ENCODE data around the gene PHOSPHO1. TPM values are rescaled to one million over a fixed set of nuclear protein-coding genes. Genes with fewer than 3 reads are reported as not detected.
"Not testable (repeated sequence)": the region's sequence is repeated elsewhere in the genome, so short reads cannot be mapped to it uniquely, and the experiment has no call there.

Gene PHOSPHO1
- total and polyA plus RNA-seq, 3 experiments from 2014 or later = 0.91 TPM; not detected in 2

DNA sequence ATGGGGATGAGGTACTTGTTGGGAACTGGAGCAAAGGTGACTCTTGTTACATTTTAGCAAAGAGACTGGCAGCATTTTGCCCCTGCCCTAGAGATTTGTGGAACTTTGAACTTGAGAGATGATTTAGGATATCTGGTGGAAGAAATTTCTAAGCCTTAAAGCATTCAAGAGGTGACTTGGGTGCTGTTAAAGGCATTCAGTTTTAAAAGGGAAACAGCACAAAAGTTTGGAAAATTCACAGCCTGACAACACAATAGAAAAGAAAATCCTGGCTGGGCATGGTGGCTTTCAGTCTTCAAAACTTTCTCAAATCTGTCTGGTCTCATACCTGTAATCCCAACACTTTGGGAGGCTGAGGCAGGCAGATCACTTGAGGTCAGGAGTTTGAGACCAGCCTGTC lies 46.1 kb downstream of the PHOSPHO1 start:
- POLR2A ChIA-PET = not testable (repeated sequence)

DNA sequence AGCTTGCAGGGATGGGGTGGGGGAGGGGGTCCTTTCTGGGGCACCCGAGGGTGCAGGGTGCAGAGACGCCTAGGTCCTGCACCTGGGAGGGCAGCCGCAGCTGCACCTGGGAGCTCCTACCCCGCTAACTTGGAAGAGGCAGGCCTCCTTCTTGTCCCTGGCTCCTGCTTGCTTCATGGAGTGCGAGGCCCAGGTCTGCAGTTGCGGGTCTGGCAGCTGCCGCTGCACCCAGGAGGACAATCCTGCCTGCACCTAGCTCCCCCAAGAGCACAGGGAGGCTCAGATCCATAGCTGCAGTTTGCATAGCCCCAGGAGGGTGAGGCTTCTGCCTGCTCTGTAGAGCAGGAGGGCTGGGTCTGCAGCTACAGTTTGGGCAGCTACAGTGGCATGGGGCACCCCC lies 46.8 kb downstream of the PHOSPHO1 start:
- CTCF ChIA-PET = interaction anchor here (1.4 to 7.5 kb wide), 3 partner anchors 8 to 185 kb away, joined by 3 to 150 read pairs (median 8); partner anchors contain the start of gene PHOSPHO1
- Histone ChIP-seq H3K4me1 (ENCODE audit: insufficient read depth, low read length) (no peaks in the 10 kb centered on the region), H3K27ac (ENCODE audit: low read depth, low read length) (no peak overlapping the region), H3K27me3 (ENCODE audit: insufficient read depth, low read length, poor library complexity, severe bottlenecking) (no peaks in the 10 kb centered on the region), H3K9me3 (ENCODE audit: low read length) (no peaks in the 10 kb centered on the region), H3K36me3 (ENCODE audit: insufficient read depth, low read length) (no peaks in the 10 kb centered on the region), H3K4me3 (ENCODE audit: low read length) (no peak overlapping the region)
- peaks cover 4 to 5% (median 5%) of the 10 kb centered on the region in 3 donors for H3K4me1 Mint-ChIP-seq
- H3K27ac Mint-ChIP-seq = no peak overlapping the region
- H3K27me3 Mint-ChIP-seq = no peaks in the 10 kb centered on the region
- no peak for DNase-seq
- POLR2A ChIA-PET = no interaction called here
- H3K4me3 Mint-ChIP-seq = no peak overlapping the region
- peaks cover 0 to 14% (median 0%) of the 10 kb centered on the region in 3 donors for H3K36me3 Mint-ChIP-seq
- peaks cover 0 to 11% (median 7%) of the 10 kb centered on the region in 5 donors for H3K9me3 Mint-ChIP-seq

More for the DNA sequence above, 46.1 kb downstream of the PHOSPHO1 start:
- Mint-ChIP-seq H3K4me3 (peak overlapping the region in 1 of 7 donors; percentile 20), H3K9me3 (peaks cover 0 to 11% (median 7%) of the 10 kb centered on the region in 5 donors), H3K36me3 (peaks cover 0 to 14% (median 0%) of the 10 kb centered on the region in 3 donors)
- H3K9me3 ChIP-seq (ENCODE audit: low read length); H3K4me3 ChIP-seq (ENCODE audit: low read length); H3K27me3 ChIP-seq (ENCODE audit: insufficient read depth, low read length, poor library complexity, severe bottlenecking); H3K36me3 ChIP-seq (ENCODE audit: insufficient read depth, low read length); H3K4me1 ChIP-seq (ENCODE audit: insufficient read depth, low read length); H3K27me3 Mint-ChIP-seq; H3K27ac ChIP-seq (ENCODE audit: low read depth, low read length); H3K27ac Mint-ChIP-seq; H3K4me1 Mint-ChIP-seq; DNase-seq: not testable (repeated sequence)
- CTCF ChIA-PET = interaction anchor here (1.7 to 7.5 kb wide), 2 partner anchors 7 to 43 kb away, joined by 8 to 150 read pairs; partner anchors contain the start of gene PHOSPHO1

DNA sequence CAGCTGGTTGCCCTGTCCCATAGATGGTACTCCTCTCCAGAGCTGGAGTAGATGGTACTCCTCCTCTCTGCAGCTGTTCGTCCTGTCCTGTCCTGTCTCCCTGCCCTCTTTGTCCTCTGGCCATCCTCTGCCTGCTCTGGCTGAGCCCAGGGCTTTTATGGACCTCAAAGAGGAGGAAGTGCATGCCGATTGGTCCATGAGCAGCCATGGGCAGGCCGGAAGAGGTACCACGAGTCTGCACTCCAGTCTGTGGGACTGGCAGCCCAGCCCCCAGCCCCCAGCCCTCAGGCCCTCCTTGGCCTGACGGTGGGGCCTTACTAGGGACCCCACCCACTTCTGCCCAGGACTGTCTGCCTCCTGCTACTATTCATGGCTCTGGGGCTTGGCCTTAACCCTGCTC lies 47.2 kb downstream of the PHOSPHO1 start:
- peaks cover 4 to 5% (median 5%) of the 10 kb centered on the region in 3 donors for H3K4me1 Mint-ChIP-seq
- no peaks in the 10 kb centered on the region for H3K36me3 ChIP-seq (ENCODE audit: insufficient read depth, low read length)
- H3K4me3 Mint-ChIP-seq = no peak overlapping the region
- H3K4me1 ChIP-seq (ENCODE audit: insufficient read depth, low read length) = no peaks in the 10 kb centered on the region
- no peaks in the 10 kb centered on the region for H3K9me3 ChIP-seq (ENCODE audit: low read length)
- CTCF ChIA-PET = interaction anchor here (1.4 to 7.5 kb wide), 3 partner anchors 9 to 185 kb away, joined by 3 to 150 read pairs (median 8); partner anchors contain the start of gene PHOSPHO1
- peaks cover 0 to 14% (median 0%) of the 10 kb centered on the region in 3 donors for H3K36me3 Mint-ChIP-seq
- H3K27ac ChIP-seq (ENCODE audit: low read depth, low read length) = no peak overlapping the region
- no peaks in the 10 kb centered on the region for H3K27me3 Mint-ChIP-seq
- DNase-seq = no peak
- no peak overlapping the region for H3K27ac Mint-ChIP-seq
- H3K9me3 Mint-ChIP-seq = peaks cover 0 to 11% (median 7%) of the 10 kb centered on the region in 5 donors
- no peaks in the 10 kb centered on the region for H3K27me3 ChIP-seq (ENCODE audit: insufficient read depth, low read length, poor library complexity, severe bottlenecking)
- no peak overlapping the region for H3K4me3 ChIP-seq (ENCODE audit: low read length)
- POLR2A ChIA-PET = no interaction called here

DNA sequence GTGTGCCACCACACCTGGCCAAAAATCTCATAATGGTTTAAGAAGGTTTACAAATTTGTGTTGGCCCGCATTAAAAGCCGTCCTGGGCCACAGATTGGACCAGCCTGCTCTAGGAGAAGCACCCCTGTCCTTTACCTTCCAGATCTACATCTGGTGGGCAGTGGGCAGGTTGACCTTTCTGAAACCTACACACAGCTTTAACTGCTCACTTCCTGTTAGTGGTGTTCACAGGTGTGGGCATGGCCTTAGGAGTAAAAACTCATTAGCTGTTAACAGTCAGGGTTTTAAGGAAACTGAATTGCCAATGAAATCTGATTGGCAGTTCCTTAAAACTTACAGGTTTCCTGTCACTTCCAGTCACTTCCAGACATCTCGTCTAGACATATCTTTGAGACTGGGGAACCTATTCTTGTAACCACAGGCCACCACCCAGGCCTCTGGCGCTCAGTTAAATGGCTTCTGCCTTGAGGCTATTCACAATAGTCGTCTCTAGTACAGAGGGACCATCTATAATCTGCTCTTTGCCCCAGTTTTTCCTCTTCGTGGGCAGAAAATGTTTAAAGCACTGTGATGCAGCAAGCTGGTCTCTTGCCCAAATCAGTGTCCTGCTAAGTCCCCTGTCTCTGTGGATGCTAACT lies 49.5 kb downstream of the PHOSPHO1 start:
- Mint-ChIP-seq H3K36me3 (peaks cover 0 to 24% (median 0%) of the 10 kb centered on the region in 3 donors), H3K4me1 (peaks cover 4 to 5% (median 5%) of the 10 kb centered on the region in 3 donors), H3K9me3 (peaks cover 10 to 24% (median 22%) of the 10 kb centered on the region in 5 donors), H3K27ac (no peak overlapping the region), H3K27me3 (peaks cover 3 to 6% of the 10 kb centered on the region in 2 donors), H3K4me3 (no peak overlapping the region)
- POLR2A ChIA-PET = no interaction called here
- CTCF ChIA-PET = interaction anchor here (0.7 to 7.5 kb wide), 14 partner anchors 10 to 110 kb away, joined by 3 to 150 read pairs (median 8); partner anchors contain the start of gene PHOSPHO1
- Histone ChIP-seq H3K4me3 (ENCODE audit: low read length) (no peak overlapping the region), H3K27ac (ENCODE audit: low read depth, low read length) (no peak overlapping the region), H3K4me1 (ENCODE audit: insufficient read depth, low read length) (no peaks in the 10 kb centered on the region), H3K27me3 (ENCODE audit: insufficient read depth, low read length, poor library complexity, severe bottlenecking) (no peaks in the 10 kb centered on the region), H3K9me3 (ENCODE audit: low read length) (peaks cover 5% of the 10 kb centered on the region), H3K36me3 (ENCODE audit: insufficient read depth, low read length) (no peaks in the 10 kb centered on the region)
- DNase-seq = no peak

DNA sequence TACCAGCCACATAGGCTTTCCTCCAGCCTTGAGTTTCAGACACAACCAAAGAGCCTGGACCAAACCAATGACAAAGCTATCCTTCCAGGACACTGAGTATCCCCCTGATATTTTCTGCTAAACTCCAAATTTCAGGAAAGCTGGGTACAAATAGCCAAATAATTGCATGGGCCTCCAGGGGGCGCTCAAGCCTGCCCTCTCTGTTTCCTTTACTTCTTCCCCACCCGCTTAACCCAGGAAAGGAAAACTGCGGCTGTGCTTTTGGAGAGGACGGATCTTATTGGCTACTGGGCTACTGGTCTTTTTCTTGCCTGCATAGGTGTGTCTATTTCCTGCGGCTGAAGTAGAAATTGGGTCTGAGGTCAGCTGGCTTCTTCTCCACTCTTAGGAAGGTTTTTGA lies 50.3 kb downstream of the PHOSPHO1 start:
- H3K27ac Mint-ChIP-seq = peak overlapping the region in 2 of 8 donors; percentile 9 to 24
- H3K9me3 Mint-ChIP-seq = peaks cover 18 to 33% (median 28%) of the 10 kb centered on the region in 5 donors
- H3K27me3 Mint-ChIP-seq = peaks cover 8 to 13% of the 10 kb centered on the region in 2 donors
- Histone ChIP-seq H3K9me3 (ENCODE audit: low read length) (peaks cover 11% of the 10 kb centered on the region), H3K27me3 (ENCODE audit: insufficient read depth, low read length, poor library complexity, severe bottlenecking) (no peaks in the 10 kb centered on the region), H3K4me3 (ENCODE audit: low read length) (no peak overlapping the region), H3K36me3 (ENCODE audit: insufficient read depth, low read length) (no peaks in the 10 kb centered on the region), H3K4me1 (ENCODE audit: insufficient read depth, low read length) (no peaks in the 10 kb centered on the region), H3K27ac (ENCODE audit: low read depth, low read length) (no peak overlapping the region)
- H3K4me1 Mint-ChIP-seq = peaks cover 4 to 5% (median 5%) of the 10 kb centered on the region in 3 donors
- ChIA-PET CTCF (interaction anchor here (0.5 to 7.5 kb wide), 21 partner anchors 11 to 743 kb away, joined by 3 to 150 read pairs (median 5); partner anchors contain the start of gene PHOSPHO1), POLR2A (interaction anchor here (0.6 to 1.6 kb wide), 5 partner anchors 12 to 349 kb away, joined by 3 to 4 read pairs (median 3); no protein-coding TSS in a partner anchor)
- H3K4me3 Mint-ChIP-seq = peak overlapping the region in 2 of 7 donors; percentile 7 to 44
- DNase-seq = peak; percentile 54 to 71 (median 60)
- peaks cover 0 to 28% (median 2%) of the 10 kb centered on the region in 3 donors for H3K36me3 Mint-ChIP-seq

DNA sequence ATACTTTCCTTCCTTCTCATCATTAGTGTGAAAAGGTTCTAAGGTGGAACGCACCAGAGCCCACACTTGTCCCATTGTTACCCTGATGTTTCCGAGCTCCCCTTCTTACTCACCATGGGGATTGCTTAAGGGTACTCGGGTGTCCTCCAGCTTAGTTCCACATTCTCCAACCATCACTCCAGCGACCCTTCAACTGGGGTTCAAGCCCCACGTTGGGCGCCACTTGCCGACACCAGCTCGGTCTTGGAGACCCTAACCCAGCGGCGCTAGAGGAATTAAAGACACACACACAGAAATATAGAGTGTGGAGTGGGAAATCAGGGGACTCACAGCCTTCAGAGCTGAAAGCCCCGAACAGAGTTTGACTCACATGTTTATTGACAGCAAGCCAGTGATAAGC lies 54.6 kb downstream of the PHOSPHO1 start:
- peaks cover 11% of the 10 kb centered on the region for H3K9me3 ChIP-seq (ENCODE audit: low read length)
- H3K27me3 ChIP-seq (ENCODE audit: insufficient read depth, low read length, poor library complexity, severe bottlenecking); H3K4me3 Mint-ChIP-seq; POLR2A ChIA-PET; H3K27ac Mint-ChIP-seq; DNase-seq; H3K4me1 ChIP-seq (ENCODE audit: insufficient read depth, low read length); H3K4me1 Mint-ChIP-seq; H3K36me3 ChIP-seq (ENCODE audit: insufficient read depth, low read length); H3K27ac ChIP-seq (ENCODE audit: low read depth, low read length); H3K4me3 ChIP-seq (ENCODE audit: low read length): not testable (repeated sequence)
- CTCF ChIA-PET = interaction anchor here (1.8 kb wide), 1 partner anchor 49 kb away, joined by 4 read pairs; no protein-coding TSS in a partner anchor
- peaks cover 40 to 47% of the 10 kb centered on the region in 2 donors for H3K27me3 Mint-ChIP-seq
- H3K9me3 Mint-ChIP-seq = peaks cover 35 to 45% (median 43%) of the 10 kb centered on the region in 5 donors
- peaks cover 2 to 38% (median 4%) of the 10 kb centered on the region in 3 donors for H3K36me3 Mint-ChIP-seq

Other genes starting within 250 kb of the PHOSPHO1 start
- gene IGF2BP1, start 233.4 kb downstream of the PHOSPHO1 start, total RNA-seq = under 1 TPM; 0.24 to 0.28 TPM
- gene IGF2BP1, start 233.4 kb downstream of the PHOSPHO1 start, polyA plus RNA-seq = not detected
- gene B4GALNT2, start 98.0 kb downstream of the PHOSPHO1 start, total RNA-seq = not detected
- not detected for gene B4GALNT2, start 98.0 kb downstream of the PHOSPHO1 start, polyA plus RNA-seq
- gene GNGT2, start 20.2 kb downstream of the PHOSPHO1 start, total RNA-seq = 10 to 100 TPM; 24.0 to 26.5 TPM
- 33.6 TPM for gene GNGT2, start 20.2 kb downstream of the PHOSPHO1 start, polyA plus RNA-seq
- 10 to 100 TPM; 46.4 to 48.5 TPM for gene ABI3, start 20.1 kb downstream of the PHOSPHO1 start, total RNA-seq
- 95.4 TPM for gene ABI3, start 20.1 kb downstream of the PHOSPHO1 start, polyA plus RNA-seq
- gene ZNF652, start 131.5 kb upstream of the PHOSPHO1 start, total RNA-seq = 10 to 100 TPM; 11.5 to 11.9 TPM
- gene ZNF652, start 131.5 kb upstream of the PHOSPHO1 start, polyA plus RNA-seq = 27.7 TPM
- gene PHB1, start 184.1 kb upstream of the PHOSPHO1 start, total RNA-seq = 100 to 1,000 TPM; 440 to 450 TPM
- 164 TPM for gene PHB1, start 184.1 kb upstream of the PHOSPHO1 start, polyA plus RNA-seq